Measurements from ENCODE around the gene TBXT.

- TF ChIP-seq POLR2A (IDR thresholded peaks at IDR 0.05; ENCODE audit: low read depth, low read length): no peak
- no peak for TF ChIP-seq POLR2AphosphoS5 (IDR thresholded peaks at IDR 0.05; ENCODE audit: low read depth, low read length)
Measured at GRCh38 chr6:166204852-166205650, 37.4 kb upstream of the TBXT start.

All from GM12892 (cell line).